MCF 10A (cell line): Measurements from ENCODE around the gene SLC17A2. TPM values are rescaled to one million over a fixed set of nuclear protein-coding genes. Genes with fewer than 3 reads are reported as not detected.

ENCODE experiments used
- BruUV-seq: library from RNA; stranded (reverse); fragments of 400-500 nt; replicated peaks from 2 replicates; lab custom pipeline; 2021; lab: Mats Ljungman, UMichigan
- CTCF ChIA-PET: fragments of 300-600 bp; sonication (Branson Sonifier 250); formaldehyde crosslinking; extraction: SDS; loops from one replicate; lab custom pipeline; 2021; ENCODE audit warnings: antibody characterized with exemption, inconsistent platforms; lab: Yijun Ruan, JAX
- POLR2A ChIA-PET: fragments of 300-600, 350-650 bp; sonication (Branson Sonifier 250); formaldehyde crosslinking; extraction: SDS; loops from one replicate; lab custom pipeline; 2020; ENCODE audit warnings: antibody characterized with exemption, inconsistent platforms; lab: Yijun Ruan, JAX
- DNase-seq: peaks from one replicate; pipeline ENCODE4 v3.0.0-alpha.2; 2018; ENCODE audit not compliant: unreplicated experiment
- H3K27ac Mint-ChIP-seq: one replicate; pipeline ENCODE4 v1.8.0; 2022; ENCODE audit warnings: mild to moderate bottlenecking, low read depth, mixed read lengths; ENCODE audit not compliant: unreplicated experiment
- H3K27me3 Mint-ChIP-seq: one replicate; pipeline ENCODE4 v1.8.0; 2022; ENCODE audit warnings: mixed read lengths; ENCODE audit not compliant: insufficient read depth, unreplicated experiment
- H3K36me3 Mint-ChIP-seq: one replicate; pipeline ENCODE4 v1.8.0; 2022; ENCODE audit warnings: mild to moderate bottlenecking, moderate library complexity, mixed read lengths; ENCODE audit not compliant: insufficient read depth, unreplicated experiment
- H3K4me1 Mint-ChIP-seq: one replicate; pipeline ENCODE4 v1.8.0; 2022; ENCODE audit warnings: mixed read lengths; ENCODE audit not compliant: insufficient read depth, unreplicated experiment
- H3K4me3 Mint-ChIP-seq: one replicate; pipeline ENCODE4 v1.8.0; 2022; ENCODE audit warnings: mild to moderate bottlenecking, moderate library complexity, mixed read lengths; ENCODE audit not compliant: unreplicated experiment
- H3K9me3 Mint-ChIP-seq: one replicate; pipeline ENCODE4 v1.8.0; 2022; ENCODE audit warnings: mixed read lengths; ENCODE audit not compliant: unreplicated experiment
- CTCF ChIP-seq: fragments of 200-600 bp; IDR thresholded peaks from one replicate; pipeline ENCODE4 v1.8.0; 2022; ENCODE audit warnings: antibody characterized with exemption, mild to moderate bottlenecking; ENCODE audit not compliant: unreplicated experiment
- intact Hi-C: fragments of 100-400 bp; cut with micrococcal nuclease; formaldehyde crosslinking; loops from 2 replicates; pipeline ENCODE4 v1.14.1; 2022
- total RNA-seq: library from RNA; stranded (reverse); gene quantifications from 2 replicates; pipeline ENCODE4 v1.2.3, GENCODE V29; 2022

The SLC17A2 gene
- total RNA-seq, 1 experiment from 2014 or later, result not detected

- intact Hi-C loops, result no loop called here
- H3K27ac Mint-ChIP-seq, result no peak overlapping the region
Observed at GRCh38 chr6:25899580-25900408, 30.7 kb downstream of the SLC17A2 start.

GRCh38 chr6:25899123-25899522, 31.4 kb downstream of the SLC17A2 start:
- Mint-ChIP-seq H3K36me3 (no peaks in the 10 kb centered on the region), H3K27ac (no peak overlapping the region), H3K9me3 (no peaks in the 10 kb centered on the region), H3K4me3 (no peak overlapping the region), H3K27me3 (no peaks in the 10 kb centered on the region), H3K4me1 (no peaks in the 10 kb centered on the region)
- DNase-seq, result no peak
- intact Hi-C loops, result no loop called here
- CTCF ChIA-PET, result interaction anchor here (0.6 to 1.9 kb wide), 9 partner anchors 8 to 298 kb away, joined by 3 to 8 read pairs (median 3); no protein-coding TSS in a partner anchor
- no TSS peak for BruUV-seq
- POLR2A ChIA-PET, result interaction anchor here (1.4 kb wide), 1 partner anchor 63 kb away, joined by 4 read pairs; the partner anchor contains the start of gene TRIM38
- no peak for TF ChIP-seq CTCF

More at GRCh38 chr6:25899580-25900408, 30.7 kb downstream of the SLC17A2 start:
- ChIA-PET CTCF (interaction anchor here (0.6 to 1.9 kb wide), 8 partner anchors 8 to 715 kb away, joined by 3 to 8 read pairs (median 4); no protein-coding TSS in a partner anchor), POLR2A (interaction anchor here (1.4 kb wide), 1 partner anchor 62 kb away, joined by 4 read pairs; the partner anchor contains the start of gene TRIM38)
- no TSS peak for BruUV-seq
- H3K4me1 Mint-ChIP-seq, result no peaks in the 10 kb centered on the region
- no peaks in the 10 kb centered on the region for H3K36me3 Mint-ChIP-seq
- H3K27me3 Mint-ChIP-seq, result no peaks in the 10 kb centered on the region
- no peak for TF ChIP-seq CTCF
- no peak overlapping the region for H3K4me3 Mint-ChIP-seq
- no peak for DNase-seq
- H3K9me3 Mint-ChIP-seq, result no peaks in the 10 kb centered on the region

GRCh38 chr6:25898289-25898977, 32.1 kb downstream of the SLC17A2 start:
- no TSS peak for BruUV-seq
- Mint-ChIP-seq H3K9me3 (no peaks in the 10 kb centered on the region), H3K4me1 (no peaks in the 10 kb centered on the region), H3K27ac (no peak overlapping the region), H3K27me3 (no peaks in the 10 kb centered on the region), H3K4me3 (no peak overlapping the region), H3K36me3 (no peaks in the 10 kb centered on the region)
- intact Hi-C loops, result no loop called here
- ChIA-PET POLR2A (no interaction called here), CTCF (interaction anchor here (0.6 to 1.9 kb wide), 6 partner anchors 9 to 298 kb away, joined by 3 to 8 read pairs (median 4); no protein-coding TSS in a partner anchor)
- DNase-seq, result no peak
- TF ChIP-seq CTCF, result no peak

- no peak overlapping the region for H3K27ac Mint-ChIP-seq
- H3K36me3 Mint-ChIP-seq, result no peaks in the 10 kb centered on the region
- H3K4me1 Mint-ChIP-seq, result no peaks in the 10 kb centered on the region
- intact Hi-C loops, result no loop called here
- POLR2A ChIA-PET, result interaction anchor here (0.6 kb wide), 1 partner anchor 731 kb away, joined by 4 read pairs; no protein-coding TSS in a partner anchor
- CTCF ChIA-PET, result interaction anchor here (1.1 kb wide), 1 partner anchor 25 kb away, joined by 3 read pairs; no protein-coding TSS in a partner anchor
- no peak overlapping the region for H3K4me3 Mint-ChIP-seq
- DNase-seq, result no peak
- H3K27me3 Mint-ChIP-seq, result no peaks in the 10 kb centered on the region
- BruUV-seq, result no TSS peak
- no peak for TF ChIP-seq CTCF
- H3K9me3 Mint-ChIP-seq, result no peaks in the 10 kb centered on the region
Observed at GRCh38 chr6:25896252-25896651, 34.2 kb downstream of the SLC17A2 start.
